HG03571 (cell line): Measurements from ENCODE around the gene MXI1.

Experiments used
- ATAC-seq: cut with Tn5 transposase; IDR thresholded peaks from one replicate; pipeline ENCODE4 v1.9.1; 2021; ENCODE audit not compliant: unreplicated experiment

The MXI1 gene

DNA sequence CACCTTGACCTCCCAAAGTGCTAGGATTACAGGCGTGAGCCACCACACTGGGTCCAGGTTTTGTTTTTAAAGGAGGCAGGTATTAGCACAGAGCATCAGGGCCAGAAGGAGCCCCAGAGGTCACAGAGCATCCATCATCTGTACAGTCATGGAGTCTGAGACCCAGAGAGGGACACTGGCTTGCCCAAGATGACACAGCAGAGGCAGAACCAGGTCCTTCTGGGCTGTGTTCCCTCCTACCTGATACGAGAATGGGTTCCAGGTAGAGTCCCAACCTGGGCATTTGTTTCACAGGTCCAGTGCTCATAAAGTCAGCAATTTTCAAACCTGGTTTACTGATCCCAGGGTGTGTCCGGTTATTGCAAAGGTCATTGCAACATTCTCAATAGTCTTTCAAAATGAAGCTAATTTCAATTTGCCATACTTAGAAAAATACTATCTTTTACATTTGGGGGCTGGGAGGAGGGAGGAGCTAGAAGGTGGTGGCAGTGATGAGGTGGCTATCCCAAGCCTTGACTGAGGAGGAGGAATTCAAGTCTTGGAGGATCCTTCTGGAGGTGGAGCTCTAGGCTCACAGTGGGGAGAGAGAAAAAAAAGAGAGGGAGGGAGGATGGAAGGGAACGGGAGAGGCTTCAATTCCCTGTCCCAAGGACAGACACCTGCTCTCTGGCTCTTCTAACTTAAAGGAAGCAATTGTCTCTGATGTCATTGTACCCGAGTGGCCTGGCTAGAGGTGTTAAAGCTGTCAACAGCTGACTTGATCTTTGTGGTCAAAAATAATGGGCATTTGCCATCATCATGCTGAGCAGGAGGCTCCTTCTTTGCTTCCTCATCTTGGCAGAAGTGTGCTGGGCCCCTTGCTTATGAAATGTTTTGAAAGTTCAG is 8.1 kb downstream of the MXI1 start:
- ATAC-seq: no peak

DNA sequence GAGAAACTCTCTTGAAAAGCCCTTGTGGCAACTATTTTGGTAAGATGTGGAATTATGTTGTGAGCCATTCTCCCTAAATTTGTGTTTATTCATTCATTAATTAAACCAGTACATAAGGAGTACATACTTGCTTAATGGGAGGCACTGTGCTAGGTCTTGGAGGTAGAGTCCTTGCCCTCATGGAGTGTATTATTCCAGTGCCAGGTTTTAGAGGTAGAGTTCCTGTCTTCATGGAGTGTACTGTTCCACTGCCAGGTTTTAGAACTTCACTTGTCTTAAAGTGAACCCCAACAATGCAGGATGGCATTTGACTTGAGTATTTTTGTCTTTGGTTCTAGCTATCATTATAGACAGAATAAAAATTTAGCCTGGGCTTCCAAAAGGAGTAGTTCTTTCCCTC is 8.8 kb downstream of the MXI1 start:
- ATAC-seq: no peak

GRCh38 chr10:110216942-110217661 is 9.7 kb downstream of the MXI1 start:
- ATAC-seq: no peak

DNA sequence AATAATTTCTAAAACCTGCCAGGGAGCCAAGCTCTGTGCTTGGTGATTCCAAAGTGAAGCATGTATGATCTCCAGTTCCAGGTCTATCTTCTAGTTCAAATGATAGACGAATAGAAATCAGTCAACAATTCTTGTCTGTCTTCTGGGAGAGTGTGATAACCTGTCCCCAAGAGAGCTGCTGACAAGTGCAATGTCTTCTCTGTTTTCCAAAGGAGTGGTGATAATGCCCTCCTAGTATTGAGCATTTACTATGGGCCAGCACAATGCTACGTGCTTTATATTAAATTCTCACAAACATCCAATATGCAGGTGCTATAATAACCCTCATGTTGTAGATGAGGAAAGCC is 10.2 kb downstream of the MXI1 start:
- no peak for ATAC-seq

GRCh38 chr10:110218632-110219031 is 11.2 kb downstream of the MXI1 start:
- no peak for ATAC-seq

DNA sequence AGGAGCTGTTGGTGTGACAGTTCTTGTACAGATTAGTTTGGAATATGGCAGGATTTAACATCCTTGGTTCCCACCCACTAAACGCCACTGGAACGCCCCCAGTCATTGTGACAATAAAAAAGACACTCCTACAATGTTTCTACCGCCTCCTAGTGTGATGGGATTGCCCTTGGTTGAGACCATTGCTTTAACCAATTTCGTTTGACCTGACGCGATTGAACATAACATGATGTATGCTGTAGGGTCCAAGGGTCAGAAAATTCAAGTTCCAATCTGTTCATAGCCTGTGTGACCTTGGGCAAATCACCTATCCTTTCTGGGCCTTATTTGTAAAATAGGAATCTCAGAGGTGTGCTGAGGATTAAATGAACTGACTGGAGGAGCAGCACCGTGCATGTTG is 12.5 kb downstream of the MXI1 start:
- ATAC-seq: no peak

- no peak for ATAC-seq
Observed at GRCh38 chr10:110220398-110220797, 13.0 kb downstream of the MXI1 start.

DNA sequence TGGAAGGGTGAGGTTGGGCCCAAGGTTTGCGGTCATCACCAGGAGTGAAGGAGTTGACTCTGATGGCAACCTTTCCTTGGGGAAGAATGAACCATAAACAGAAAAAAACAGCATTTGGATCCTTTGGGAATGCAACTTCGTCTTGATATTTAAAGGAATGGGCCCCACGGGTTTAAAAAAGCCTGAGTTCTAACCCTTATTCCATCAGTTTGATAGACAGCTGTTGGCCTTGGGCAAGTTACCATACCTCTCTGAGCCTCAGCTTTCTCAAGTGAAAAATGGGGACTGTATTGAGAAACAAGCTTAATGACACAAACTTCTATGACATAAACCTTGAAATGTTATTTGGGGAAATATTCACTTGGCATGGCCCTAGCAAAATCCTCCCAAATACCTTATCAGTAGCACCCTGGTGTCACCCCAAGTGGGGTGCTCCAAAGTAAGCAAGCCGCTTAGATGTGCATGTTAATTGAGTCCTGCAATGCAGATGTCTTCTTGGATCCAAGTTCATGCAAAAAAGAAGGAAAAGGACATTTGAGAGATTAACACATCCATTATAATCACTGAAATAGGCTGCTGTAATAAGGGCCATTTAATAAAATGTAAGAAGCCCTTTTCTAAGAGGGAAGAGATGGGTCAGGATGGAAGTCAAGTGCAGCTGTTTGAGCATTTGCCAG is 13.8 kb downstream of the MXI1 start:
- ATAC-seq: no peak

GRCh38 chr10:110221721-110222261 is 14.4 kb downstream of the MXI1 start:
- ATAC-seq: peak; percentile 35

GRCh38 chr10:110222641-110223297 is 15.4 kb downstream of the MXI1 start:
- no peak for ATAC-seq

DNA sequence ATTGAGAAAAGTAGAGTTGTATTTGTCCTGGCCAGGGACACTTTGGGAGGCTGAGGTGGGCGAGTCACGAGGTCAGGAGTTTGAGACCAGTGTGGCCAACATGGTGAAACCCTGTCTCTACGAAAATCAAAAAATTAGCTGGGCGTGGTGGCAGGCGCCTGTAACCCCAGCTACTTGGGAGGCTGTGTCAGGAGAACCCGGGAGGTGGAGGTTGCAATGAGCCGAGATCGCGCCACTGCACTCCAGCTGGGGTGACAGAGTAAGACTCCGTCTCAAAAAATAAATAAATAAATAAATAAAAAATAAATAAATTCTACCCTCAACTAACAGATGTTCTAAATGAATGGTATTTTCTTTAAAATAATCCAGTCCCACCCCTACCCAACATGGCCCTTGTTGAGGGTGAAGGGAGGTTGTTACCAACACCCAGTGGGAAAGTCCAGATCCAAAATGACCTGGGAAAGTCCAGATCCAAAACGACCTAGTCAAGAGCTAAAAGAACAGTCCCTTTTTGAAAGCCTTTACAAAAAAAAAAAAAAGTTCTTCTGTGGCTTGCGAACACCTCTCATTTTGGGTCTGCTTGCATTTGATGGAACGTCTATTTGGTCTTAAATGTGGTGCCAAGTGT is 16.0 kb downstream of the MXI1 start:
- no peak for ATAC-seq

DNA sequence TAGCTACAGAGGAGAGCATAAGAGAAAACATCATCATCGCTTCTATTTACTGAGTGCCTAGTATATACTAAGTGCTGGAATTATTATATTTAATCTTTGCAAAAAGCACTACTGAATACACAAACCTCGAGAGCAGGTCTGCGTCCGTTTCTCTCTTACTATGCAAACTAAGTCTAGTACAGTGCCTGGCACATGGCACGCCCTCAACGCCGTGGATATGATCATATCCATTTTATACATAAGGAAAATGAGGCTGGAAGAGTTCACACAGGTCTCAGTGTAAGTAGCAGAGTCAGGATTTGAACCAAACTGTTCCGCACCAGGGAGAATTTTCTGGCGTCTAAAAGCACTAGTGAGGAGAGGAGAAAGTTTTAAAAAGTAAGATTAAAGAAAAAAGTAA is 17.6 kb downstream of the MXI1 start:
- no peak for ATAC-seq

DNA sequence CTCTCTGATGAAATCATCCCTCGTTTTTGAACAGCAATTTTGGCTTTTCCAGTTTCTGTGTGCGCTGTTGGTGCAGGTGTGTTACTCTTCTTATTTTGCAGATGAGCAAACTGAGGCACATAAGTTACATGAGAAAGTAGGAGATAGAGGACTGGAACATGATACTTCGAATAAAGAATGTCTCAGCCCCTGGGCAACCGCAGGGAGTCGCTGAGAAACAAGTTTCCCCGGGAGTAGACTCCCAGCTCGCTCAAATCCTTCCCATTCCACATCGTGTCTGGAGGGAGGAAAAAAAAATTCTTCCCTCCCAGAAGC is 18.0 kb downstream of the MXI1 start:
- ATAC-seq: peak; percentile 3

DNA sequence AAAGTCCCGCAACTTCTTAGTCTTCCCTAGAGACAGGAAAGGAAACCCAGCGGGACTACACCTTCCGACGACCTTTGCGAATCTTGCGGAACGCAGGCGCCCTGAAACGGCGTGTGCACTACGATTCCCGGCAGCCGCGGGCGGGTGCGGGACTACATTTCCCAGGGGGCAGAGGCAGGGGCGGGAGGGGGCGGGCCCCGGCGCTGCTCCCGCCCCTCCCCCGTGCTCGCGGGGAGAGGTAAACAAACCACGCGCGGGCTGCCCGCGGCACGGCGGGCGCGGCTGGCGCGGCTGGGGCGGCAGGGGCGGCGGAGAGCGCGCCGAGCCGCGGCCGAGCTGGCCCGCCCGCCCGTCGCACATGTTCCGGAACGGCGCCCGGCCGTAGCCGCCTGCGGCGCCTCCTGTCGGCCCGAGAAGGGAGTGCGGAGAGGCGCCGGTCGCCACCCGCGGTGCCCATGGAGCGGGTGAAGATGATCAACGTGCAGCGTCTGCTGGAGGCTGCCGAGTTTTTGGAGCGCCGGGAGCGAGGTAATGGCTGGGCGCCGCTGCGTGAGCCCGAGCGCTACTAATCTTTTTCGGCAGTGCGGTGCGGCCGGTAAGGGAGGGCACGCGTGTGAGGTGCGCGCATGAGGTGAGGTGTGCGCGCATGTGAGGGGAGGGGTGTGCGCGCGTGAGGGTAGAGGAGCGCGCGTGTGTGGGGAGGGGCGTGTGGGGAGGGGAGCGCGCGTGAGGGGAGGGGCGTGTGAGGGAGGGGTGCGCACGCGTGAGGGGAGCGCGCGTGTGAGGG is 18.5 kb downstream of the MXI1 start:
- peak; percentile 83 for ATAC-seq

- ATAC-seq: no peak
Observed at GRCh38 chr10:110226543-110226925, 19.1 kb downstream of the MXI1 start.

GRCh38 chr10:110226926-110227641 is 19.7 kb downstream of the MXI1 start:
- no peak for ATAC-seq

- no peak for ATAC-seq
Observed at GRCh38 chr10:110228066-110228465, 20.7 kb downstream of the MXI1 start.

DNA sequence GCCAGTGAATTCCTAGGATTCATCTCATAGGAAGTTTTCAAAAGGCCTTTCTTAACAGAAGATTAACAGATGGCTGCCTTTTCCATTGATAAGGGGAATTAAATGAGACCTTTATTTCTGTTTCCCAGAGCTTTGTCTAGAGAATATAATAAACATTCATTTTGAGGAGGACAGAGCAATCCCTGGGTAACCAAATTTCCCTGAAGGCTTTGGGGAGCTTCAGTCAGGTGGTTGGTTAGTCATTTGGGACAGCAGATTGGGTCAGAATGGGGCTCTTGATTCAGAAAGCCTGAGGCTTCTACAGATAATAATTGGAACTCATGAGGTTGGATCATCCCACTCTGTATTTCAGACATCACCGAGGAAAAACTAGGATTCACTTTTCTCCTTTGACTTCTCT is 21.8 kb downstream of the MXI1 start:
- no peak for ATAC-seq

- ATAC-seq: no peak
Observed at GRCh38 chr10:110233846-110234245, 26.4 kb downstream of the MXI1 start.
